PC-9 (cell line): ENCODE data around the gene IER2.

Experiments
- EZH2 ChIP-seq: fragments of 200-600 bp; sonication (generic); IDR thresholded peaks from 2 replicates; pipeline ENCODE4 v1.8.0; 2017; ENCODE audit warnings: antibody characterized with exemption, low read depth
- TF ChIP-seq, protein P1 (sequence below): fragments of 200-600 bp; sonication (generic); conservative IDR thresholded peaks from 2 replicates; pipeline ENCODE4 v1.6.1; 2017; ENCODE audit warnings: mixed run types, antibody characterized with exemption, mild to moderate bottlenecking, moderate library complexity

DNA sequence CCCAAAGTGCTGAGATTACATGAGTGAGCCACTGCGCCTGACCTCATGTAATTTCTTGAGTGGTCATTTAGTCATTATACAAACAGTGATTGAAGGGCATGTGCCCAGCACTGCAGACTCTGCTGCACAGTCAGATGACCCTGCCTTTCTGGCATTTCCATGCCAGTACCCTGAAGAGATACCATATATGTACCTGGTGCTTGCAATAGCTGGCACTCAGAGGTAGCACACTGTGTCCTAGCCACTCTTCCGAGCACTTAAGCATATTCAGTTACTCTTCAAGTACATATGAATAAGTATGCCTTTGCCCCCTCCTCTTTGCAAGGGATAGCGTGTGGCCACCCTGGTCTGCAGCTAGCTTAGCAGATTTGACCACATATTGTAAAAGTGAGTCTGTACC, 15.6 kb upstream of the IER2 start:
- TF ChIP-seq, protein P1, sequence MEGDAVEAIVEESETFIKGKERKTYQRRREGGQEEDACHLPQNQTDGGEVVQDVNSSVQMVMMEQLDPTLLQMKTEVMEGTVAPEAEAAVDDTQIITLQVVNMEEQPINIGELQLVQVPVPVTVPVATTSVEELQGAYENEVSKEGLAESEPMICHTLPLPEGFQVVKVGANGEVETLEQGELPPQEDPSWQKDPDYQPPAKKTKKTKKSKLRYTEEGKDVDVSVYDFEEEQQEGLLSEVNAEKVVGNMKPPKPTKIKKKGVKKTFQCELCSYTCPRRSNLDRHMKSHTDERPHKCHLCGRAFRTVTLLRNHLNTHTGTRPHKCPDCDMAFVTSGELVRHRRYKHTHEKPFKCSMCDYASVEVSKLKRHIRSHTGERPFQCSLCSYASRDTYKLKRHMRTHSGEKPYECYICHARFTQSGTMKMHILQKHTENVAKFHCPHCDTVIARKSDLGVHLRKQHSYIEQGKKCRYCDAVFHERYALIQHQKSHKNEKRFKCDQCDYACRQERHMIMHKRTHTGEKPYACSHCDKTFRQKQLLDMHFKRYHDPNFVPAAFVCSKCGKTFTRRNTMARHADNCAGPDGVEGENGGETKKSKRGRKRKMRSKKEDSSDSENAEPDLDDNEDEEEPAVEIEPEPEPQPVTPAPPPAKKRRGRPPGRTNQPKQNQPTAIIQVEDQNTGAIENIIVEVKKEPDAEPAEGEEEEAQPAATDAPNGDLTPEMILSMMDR, result no peak
- TF ChIP-seq EZH2, result no peak
